IMR-90 (cell line): ENCODE data around the gene ERBB4. TPM values are rescaled to one million over a fixed set of nuclear protein-coding genes. Genes with fewer than 3 reads are reported as not detected.
A peak's percentile ranks its signal among the peaks of the same experiment; 100 is the strongest.

Source experiments
- ATAC-seq: fragments of 200-7000 bp; cut with Tn5 transposase; 2 replicates; pipeline ENCODE4 v1.9.1; 2020; ENCODE audit warnings: low read depth, mild to moderate bottlenecking, moderate library complexity
- BruUV-seq: library from RNA; stranded (reverse); fragments of 400-500 nt; replicated peaks from 2 replicates; lab custom pipeline; 2021; lab: Mats Ljungman, UMichigan
- CTCF ChIA-PET: fragments of 300-600 bp; formaldehyde crosslinking; extraction: SDS; loops from one replicate; lab custom pipeline; 2021; ENCODE audit warnings: antibody characterized with exemption; lab: Yijun Ruan, JAX
- POLR2A ChIA-PET: fragments of 300-600 bp; sonication (Branson Sonifier 250); formaldehyde crosslinking; loops from one replicate; lab custom pipeline; 2022; ENCODE audit warnings: antibody characterized with exemption; ENCODE audit not compliant: unreplicated experiment; lab: Charles Lee
- DNase-seq: peaks from one replicate; pipeline ENCODE4 v3.0.0; 2013
- H2AFZ ChIP-seq: replicated peaks from 2 replicates; pipeline ENCODE3; 2013; ENCODE audit warnings: low read length, mild to moderate bottlenecking; ENCODE audit not compliant: poor library complexity
- H2AK5ac ChIP-seq: 2 replicates; pipeline ENCODE4 v1.6.1; 2013; ENCODE audit warnings: low read depth, low read length, inconsistent platforms
- H2AK9ac ChIP-seq: replicated peaks from 2 replicates; pipeline ENCODE3; 2013; ENCODE audit warnings: mild to moderate bottlenecking, low read depth, low read length, moderate library complexity; ENCODE audit not compliant: poor library complexity
- H2BK120ac ChIP-seq: 2 replicates; pipeline ENCODE4 v1.6.1; 2013; ENCODE audit warnings: low read depth, low read length, inconsistent platforms
- H2BK15ac ChIP-seq: 3 replicates; pipeline ENCODE4 v1.6.1; 2013; ENCODE audit warnings: low read depth, low read length, inconsistent platforms
- H2BK20ac ChIP-seq: 2 replicates; pipeline ENCODE4 v1.6.1; 2013; ENCODE audit warnings: low read depth, mild to moderate bottlenecking, inconsistent platforms, low read length, moderate library complexity
- H2BK5ac ChIP-seq: 2 replicates; pipeline ENCODE4 v1.6.1; 2013; ENCODE audit warnings: mild to moderate bottlenecking, low read depth, low read length, inconsistent platforms; ENCODE audit not compliant: poor library complexity, severe bottlenecking
- H3K14ac ChIP-seq: replicated peaks from 2 replicates; pipeline ENCODE4 v1.6.1; 2013; ENCODE audit warnings: low read depth, low read length, inconsistent platforms
- H3K18ac ChIP-seq: 2 replicates; pipeline ENCODE4 v1.6.1; 2013; ENCODE audit warnings: low read depth, low read length, control low read depth
- H3K23ac ChIP-seq: 2 replicates; pipeline ENCODE4 v1.6.1; 2013; ENCODE audit warnings: low read depth, low read length, inconsistent platforms
- H3K27ac ChIP-seq: 2 replicates; pipeline ENCODE4 v1.5.1; 2013; ENCODE audit warnings: mild to moderate bottlenecking, control low read depth, low read length; ENCODE audit not compliant: insufficient read depth
- H3K27me3 ChIP-seq: 2 replicates; pipeline ENCODE4 v1.6.1; 2013; ENCODE audit warnings: low read length; ENCODE audit not compliant: control insufficient read depth, insufficient read depth
- H3K36me3 ChIP-seq: 2 replicates; pipeline ENCODE4 v1.6.1; 2013; ENCODE audit warnings: low read length, mixed read lengths; ENCODE audit not compliant: control insufficient read depth, insufficient read depth
- H3K4ac ChIP-seq: 2 replicates; pipeline ENCODE4 v1.6.1; 2013; ENCODE audit warnings: low read depth, low read length, inconsistent platforms
- H3K4me1 ChIP-seq: 2 replicates; pipeline ENCODE4 v1.6.1; 2013; ENCODE audit warnings: low read length, mixed read lengths; ENCODE audit not compliant: control insufficient read depth, insufficient read depth
- H3K4me2 ChIP-seq: 2 replicates; pipeline ENCODE4 v1.6.1; 2013; ENCODE audit warnings: low read depth, mild to moderate bottlenecking, control low read depth, low read length, moderate library complexity
- H3K4me3 ChIP-seq: 2 replicates; pipeline ENCODE4 v1.5.1; 2013; ENCODE audit warnings: low read depth, mild to moderate bottlenecking, control low read depth, low read length, moderate library complexity; ENCODE audit not compliant: insufficient read depth
- H3K56ac ChIP-seq: 2 replicates; pipeline ENCODE4 v1.6.1; 2013; ENCODE audit warnings: low read length, inconsistent platforms; ENCODE audit not compliant: insufficient read depth; ENCODE audit errors: extremely low read depth
- H3K79me1 ChIP-seq, 2 experiments: 2 replicates each; pipeline ENCODE4 v1.6.1; 2013; ENCODE audit warnings: low read length in 2 of 2, inconsistent platforms in 1 of 2, low read depth in 1 of 2
- H3K9ac ChIP-seq: 2 replicates; pipeline ENCODE4 v1.6.1; 2013; ENCODE audit warnings: low read depth, low read length, control low read depth
- H3K9me1 ChIP-seq: 2 replicates; pipeline ENCODE4 v1.6.1; 2013; ENCODE audit warnings: low read length, inconsistent platforms; ENCODE audit not compliant: insufficient read depth
- H3K9me3 ChIP-seq: 2 replicates; pipeline ENCODE4 v1.6.1; 2013; ENCODE audit warnings: low read length; ENCODE audit not compliant: control insufficient read depth, insufficient read depth
- H4K20me1 ChIP-seq: 2 replicates; pipeline ENCODE4 v1.6.1; 2013; ENCODE audit warnings: low read length, inconsistent platforms; ENCODE audit not compliant: insufficient read depth
- H4K5ac ChIP-seq: 2 replicates; pipeline ENCODE4 v1.6.1; 2013; ENCODE audit warnings: mild to moderate bottlenecking, low read depth, low read length, control low read depth
- H4K8ac ChIP-seq, 2 experiments: 2 replicates each; pipeline ENCODE4 v1.6.1; 2013; ENCODE audit warnings: low read depth in 2 of 2, low read length in 2 of 2, control low read depth in 1 of 2, inconsistent platforms in 1 of 2
- H4K91ac ChIP-seq: 2 replicates; pipeline ENCODE4 v1.6.1; 2013; ENCODE audit warnings: low read depth, low read length, inconsistent platforms; ENCODE audit not compliant: insufficient read depth
- BHLHE40 ChIP-seq: fragments of 150-350 bp; IDR thresholded peaks from 2 replicates; pipeline ENCODE4 v1.6.1; 2016; ENCODE audit warnings: mild to moderate bottlenecking, low read depth, low read length
- CEBPB ChIP-seq: IDR thresholded peaks from 2 replicates; pipeline ENCODE4 v1.6.1; 2012; ENCODE audit warnings: low read depth, low read length, improper control_type of control experiment
- CHD1 ChIP-seq: IDR thresholded peaks from 2 replicates; pipeline ENCODE4 v1.6.1; 2012; ENCODE audit warnings: low read depth, low read length, improper control_type of control experiment
- FOS ChIP-seq: fragments of 150-350 bp; IDR thresholded peaks from 2 replicates; pipeline ENCODE4 v1.6.1; 2016; ENCODE audit warnings: low read depth, low read length
- MAFK ChIP-seq: IDR thresholded peaks from 2 replicates; pipeline ENCODE4 v1.6.1; 2012; ENCODE audit warnings: low read depth, low read length, improper control_type of control experiment
- MAZ ChIP-seq: IDR thresholded peaks from 2 replicates; pipeline ENCODE4 v1.6.1; 2012; ENCODE audit warnings: low read depth, mild to moderate bottlenecking, low read length, improper control_type of control experiment, moderate library complexity, borderline replicate concordance
- MXI1 ChIP-seq: IDR thresholded peaks from 2 replicates; pipeline ENCODE4 v1.6.1; 2012; ENCODE audit warnings: low read depth, mild to moderate bottlenecking, low read length, moderate library complexity, borderline replicate concordance
- NFE2L2 ChIP-seq: fragments of 150-350 bp; IDR thresholded peaks from 2 replicates; pipeline ENCODE4 v1.6.1; 2016; ENCODE audit warnings: low read depth, mild to moderate bottlenecking, low read length
- POLR2A ChIP-seq: IDR thresholded peaks from 2 replicates; pipeline ENCODE4 v1.6.1; 2012; ENCODE audit warnings: mild to moderate bottlenecking, low read depth, low read length
- RAD21 ChIP-seq: IDR thresholded peaks from 2 replicates; pipeline ENCODE4 v1.6.1; 2012; ENCODE audit warnings: low read length, improper control_type of control experiment
- RCOR1 ChIP-seq: IDR thresholded peaks from 2 replicates; pipeline ENCODE4 v1.6.1; 2012; ENCODE audit warnings: mild to moderate bottlenecking, low read length, improper control_type of control experiment; ENCODE audit not compliant: insufficient replicate concordance
- RFX5 ChIP-seq: IDR thresholded peaks from 2 replicates; pipeline ENCODE4 v1.8.0; 2012; ENCODE audit warnings: low read depth, mild to moderate bottlenecking, low read length, moderate library complexity
- SMC3 ChIP-seq: fragments of 150-350 bp; IDR thresholded peaks from 2 replicates; pipeline ENCODE4 v1.6.1; 2016; ENCODE audit warnings: low read depth, mild to moderate bottlenecking, antibody characterized with exemption, low read length, moderate library complexity
- WGBS, 2 experiments: methylation state at CpG; one replicate each; pipeline versions ENCODE4 v1.1.5 to v1.1.7; 2013; ENCODE audit warnings: missing lambda C conversion rate in 2 of 2; ENCODE audit not compliant: insufficient read length in 1 of 2; ENCODE audit errors: extremely low coverage in 2 of 2; 5-methylcytosine and 5-hydroxymethylcytosine counted together
- dilution Hi-C: fragments of 300-500 bp; cut with HindIII; formaldehyde crosslinking; loops from one replicate; pipeline ENCODE4 v1.14.3; 2018; ENCODE audit warnings: low sequenced_read_pairs; ENCODE audit not compliant: unreplicated experiment
- in situ Hi-C: fragments of 300-500 bp; cut with MboI; formaldehyde crosslinking; loops from 3 replicates; pipeline ENCODE4 v1.14.3; 2019; ENCODE audit warnings: low sequenced_read_pairs, inconsistent platforms, mixed read lengths
- intact Hi-C: fragments of 100-400 bp; cut with micrococcal nuclease; formaldehyde crosslinking; loops from 2 replicates; pipeline ENCODE4 v1.10.0; 2022
- polyA plus RNA-seq, 3 experiments: library from polyadenylated mRNA; depleted of rRNA; stranded (reverse); fragments of >200 nt; gene quantifications; 2 replicates each; pipeline ENCODE4 v1.2.3, GENCODE V29; 2012; ENCODE audit warnings: low replicate concordance in 1 of 3
- total RNA-seq: library from RNA; depleted of rRNA; stranded (reverse); fragments of >200 nt; gene quantifications from 2 replicates; pipeline ENCODE4 v1.2.3, GENCODE V29; 2012
- TF ChIP-seq, protein P1 (sequence below): conservative IDR thresholded peaks from 2 replicates; pipeline ENCODE4 v1.5.1; 2012; ENCODE audit warnings: mild to moderate bottlenecking, low read depth, low read length, improper control_type of control experiment
- TF ChIP-seq, protein P2 (sequence below): fragments of 150-350 bp; IDR thresholded peaks from 2 replicates; pipeline ENCODE4 v1.6.1; 2017; ENCODE audit warnings: mild to moderate bottlenecking, antibody characterized with exemption, low read length, low read depth

The ERBB4 gene
- total and polyA plus RNA-seq, 2 of the 4 experiments (the other 2 are of a cell fraction) = not detected

DNA sequence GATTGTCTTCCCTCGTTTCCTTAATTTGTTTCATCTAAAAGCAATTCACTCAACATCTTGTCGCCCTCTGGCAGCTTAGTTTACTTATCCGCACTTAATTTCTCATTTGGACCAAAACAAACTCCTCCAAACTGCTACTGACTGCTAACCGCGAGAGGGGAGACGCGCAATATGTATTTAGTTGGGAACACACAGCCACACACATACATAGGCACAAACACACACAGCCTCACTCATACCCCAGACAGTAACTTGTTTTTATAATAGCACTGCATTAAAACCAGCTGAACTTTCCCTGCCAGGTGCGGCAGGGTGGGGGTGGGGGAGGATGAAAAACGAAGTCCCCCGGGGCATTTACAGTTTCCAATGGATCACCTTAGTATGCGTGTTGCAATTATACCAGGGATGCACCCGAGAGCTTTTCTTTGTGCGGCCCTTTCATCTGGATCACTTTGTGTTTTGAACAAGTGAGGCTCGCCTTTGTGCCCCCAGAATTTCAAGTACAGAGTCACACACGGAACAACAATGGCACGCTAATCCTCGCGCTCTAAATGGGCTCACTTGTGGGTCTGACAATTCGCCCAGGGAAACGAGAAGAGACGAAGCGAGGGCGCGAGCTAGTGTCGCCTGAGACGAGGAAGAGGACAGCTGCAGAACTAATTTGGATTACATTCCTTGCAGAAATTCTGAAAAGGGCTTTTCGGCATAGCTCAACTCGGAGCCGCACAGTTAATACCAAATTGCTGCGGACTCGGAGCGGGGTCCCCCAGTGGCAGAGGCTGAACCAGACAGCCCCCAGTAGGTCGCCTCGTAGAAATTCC is 2.4 kb downstream of the ERBB4 start:
- Histone ChIP-seq H4K8ac (no peak overlapping the region), H2AK5ac (no peak overlapping the region), H2AK9ac (no peak overlapping the region), H3K36me3 (no peaks in the 10 kb centered on the region), H2BK20ac (no peak overlapping the region), H3K4me1 (peaks cover 3% of the 10 kb centered on the region; the same call in 1 of the 2 replicates), H3K9me1 (no peaks in the 10 kb centered on the region), H3K23ac (no peak overlapping the region), H3K9ac (no peak overlapping the region), H4K5ac (no peak overlapping the region), H3K56ac (no peak overlapping the region), H3K18ac (no peak overlapping the region), H3K4me3 (no peak overlapping the region), H4K91ac (no peak overlapping the region), H2BK15ac (no peak overlapping the region), H3K14ac (no peak overlapping the region), H3K4me2 (peak overlapping the region; percentile 52; the same call in 1 of the 2 replicates), H2BK5ac (no peak overlapping the region), H3K9me3 (no peaks in the 10 kb centered on the region), H3K27me3 (peaks cover 42% of the 10 kb centered on the region), H4K20me1 (no peaks in the 10 kb centered on the region), H2AFZ (peak overlapping the region; percentile 51), H3K79me1 (no peaks in the 10 kb centered on the region), H2BK120ac (no peak overlapping the region), H3K27ac (no peak overlapping the region), H3K4ac (no peak overlapping the region)
- DNase-seq (no peak), ATAC-seq (no peak)
- POLR2A ChIA-PET = no interaction called here
- in situ Hi-C loops (no loop called here), intact Hi-C loops (no loop called here), dilution Hi-C loops (no loop called here)
- WGBS, 2 experiments = 2% methylated on average over 19 of the region's 34 CpGs; no CpG with 5 or more reads in 1 of the 2 experiments
- CTCF ChIA-PET = no interaction called here
- BruUV-seq = no TSS peak
- TF ChIP-seq SMC3 (no peak), NFE2L2 (no peak), FOS (no peak), CHD1 (no peak), MAFK (no peak), RFX5 (no peak), BHLHE40 (no peak), CEBPB (no peak), RAD21 (no peak), POLR2A (no peak), RCOR1 (no peak), MAZ (no peak), MXI1 (no peak)
- TF ChIP-seq, protein P1, sequence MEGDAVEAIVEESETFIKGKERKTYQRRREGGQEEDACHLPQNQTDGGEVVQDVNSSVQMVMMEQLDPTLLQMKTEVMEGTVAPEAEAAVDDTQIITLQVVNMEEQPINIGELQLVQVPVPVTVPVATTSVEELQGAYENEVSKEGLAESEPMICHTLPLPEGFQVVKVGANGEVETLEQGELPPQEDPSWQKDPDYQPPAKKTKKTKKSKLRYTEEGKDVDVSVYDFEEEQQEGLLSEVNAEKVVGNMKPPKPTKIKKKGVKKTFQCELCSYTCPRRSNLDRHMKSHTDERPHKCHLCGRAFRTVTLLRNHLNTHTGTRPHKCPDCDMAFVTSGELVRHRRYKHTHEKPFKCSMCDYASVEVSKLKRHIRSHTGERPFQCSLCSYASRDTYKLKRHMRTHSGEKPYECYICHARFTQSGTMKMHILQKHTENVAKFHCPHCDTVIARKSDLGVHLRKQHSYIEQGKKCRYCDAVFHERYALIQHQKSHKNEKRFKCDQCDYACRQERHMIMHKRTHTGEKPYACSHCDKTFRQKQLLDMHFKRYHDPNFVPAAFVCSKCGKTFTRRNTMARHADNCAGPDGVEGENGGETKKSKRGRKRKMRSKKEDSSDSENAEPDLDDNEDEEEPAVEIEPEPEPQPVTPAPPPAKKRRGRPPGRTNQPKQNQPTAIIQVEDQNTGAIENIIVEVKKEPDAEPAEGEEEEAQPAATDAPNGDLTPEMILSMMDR = no peak
- TF ChIP-seq, protein P2, sequence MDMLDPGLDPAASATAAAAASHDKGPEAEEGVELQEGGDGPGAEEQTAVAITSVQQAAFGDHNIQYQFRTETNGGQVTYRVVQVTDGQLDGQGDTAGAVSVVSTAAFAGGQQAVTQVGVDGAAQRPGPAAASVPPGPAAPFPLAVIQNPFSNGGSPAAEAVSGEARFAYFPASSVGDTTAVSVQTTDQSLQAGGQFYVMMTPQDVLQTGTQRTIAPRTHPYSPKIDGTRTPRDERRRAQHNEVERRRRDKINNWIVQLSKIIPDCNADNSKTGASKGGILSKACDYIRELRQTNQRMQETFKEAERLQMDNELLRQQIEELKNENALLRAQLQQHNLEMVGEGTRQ = no peak
